ENCODE measurements around the gene DGKD. TPM values are rescaled to one million over a fixed set of nuclear protein-coding genes. Genes with fewer than 3 reads are reported as not detected.

The DGKD gene
- total RNA-seq, 3 donors from 2014 or later = 17.1 to 41.3 (median 37.3) TPM

- no peaks in the 10 kb centered on the region for H3K36me3 ChIP-seq
- H3K27me3 ChIP-seq = no peaks in the 10 kb centered on the region
- H3K27ac ChIP-seq = peak overlapping the region in 1 of 2 donors; percentile 25
- no peak overlapping the region for H3K4me3 ChIP-seq
- no peaks in the 10 kb centered on the region for H3K9me3 ChIP-seq
- H3K4me1 ChIP-seq = peaks cover 5 to 9% of the 10 kb centered on the region in 2 donors
- DNase-seq (ENCODE audit: low spot score in 2 of 2) = peak in 1 of 2 donors; percentile 55
- intact Hi-C loops (cut with DNase I; ENCODE audit: low total_unique reads) = no loop called here
- TF ChIP-seq POLR2A (IDR thresholded peaks at IDR 0.05) (no peak), POLR2AphosphoS5 (IDR thresholded peaks at IDR 0.05) (no peak), CTCF (IDR thresholded peaks at IDR 0.05) (no peak)
Measured at GRCh38 chr2:233384811-233385488, 30.7 kb downstream of the DGKD start.

- Histone ChIP-seq H3K36me3 (no peaks in the 10 kb centered on the region), H3K9me3 (no peaks in the 10 kb centered on the region), H3K27ac (peak overlapping the region in 1 of 2 donors; percentile 25), H3K4me3 (no peak overlapping the region), H3K4me1 (peaks cover 5 to 9% of the 10 kb centered on the region in 2 donors), H3K27me3 (no peaks in the 10 kb centered on the region)
- intact Hi-C loops (cut with DNase I; ENCODE audit: low total_unique reads) = no loop called here
- no peak for TF ChIP-seq POLR2A (IDR thresholded peaks at IDR 0.05)
- TF ChIP-seq POLR2AphosphoS5 (IDR thresholded peaks at IDR 0.05) = no peak
- no peak for TF ChIP-seq CTCF (IDR thresholded peaks at IDR 0.05)
- no peak for DNase-seq (ENCODE audit: low spot score in 2 of 2)
Measured at GRCh38 chr2:233385489-233386044, 31.3 kb downstream of the DGKD start.

DNA sequence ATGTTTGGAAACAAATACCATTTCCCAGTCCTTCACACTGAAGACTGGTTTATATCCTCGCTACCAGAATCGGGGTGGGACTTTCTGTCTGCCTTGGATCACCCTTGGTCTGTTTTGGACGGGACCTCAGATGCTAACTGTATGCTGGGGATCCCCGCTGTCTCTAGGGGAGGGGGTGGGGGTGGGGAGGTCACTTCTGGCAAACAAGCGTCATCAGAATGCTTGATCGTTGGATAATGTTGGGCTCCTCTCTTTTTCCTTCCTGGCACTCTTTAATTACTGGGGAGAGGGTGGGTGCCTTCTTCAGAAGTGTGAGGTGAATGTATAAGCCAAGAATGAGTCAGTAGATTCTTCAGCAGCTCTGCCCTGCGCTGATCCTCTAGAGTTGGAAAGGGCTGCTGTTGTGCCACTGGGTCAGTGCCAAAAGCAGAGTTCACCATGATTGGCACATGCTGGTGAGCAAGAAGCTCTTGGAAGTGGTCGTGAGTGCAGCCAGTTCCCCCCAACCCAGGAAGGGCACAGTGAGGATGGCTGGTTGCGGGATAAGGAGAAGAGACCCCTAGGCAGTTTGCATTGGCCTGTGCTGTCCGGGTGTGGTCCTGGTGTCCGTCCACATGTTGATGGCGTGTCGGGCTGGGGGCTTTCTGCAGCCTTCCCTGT lies 32.2 kb downstream of the DGKD start:
- H3K4me3 ChIP-seq = no peak overlapping the region
- no peak for TF ChIP-seq POLR2A (IDR thresholded peaks at IDR 0.05)
- TF ChIP-seq CTCF (IDR thresholded peaks at IDR 0.05) = no peak
- TF ChIP-seq POLR2AphosphoS5 (IDR thresholded peaks at IDR 0.05) = no peak

DNA sequence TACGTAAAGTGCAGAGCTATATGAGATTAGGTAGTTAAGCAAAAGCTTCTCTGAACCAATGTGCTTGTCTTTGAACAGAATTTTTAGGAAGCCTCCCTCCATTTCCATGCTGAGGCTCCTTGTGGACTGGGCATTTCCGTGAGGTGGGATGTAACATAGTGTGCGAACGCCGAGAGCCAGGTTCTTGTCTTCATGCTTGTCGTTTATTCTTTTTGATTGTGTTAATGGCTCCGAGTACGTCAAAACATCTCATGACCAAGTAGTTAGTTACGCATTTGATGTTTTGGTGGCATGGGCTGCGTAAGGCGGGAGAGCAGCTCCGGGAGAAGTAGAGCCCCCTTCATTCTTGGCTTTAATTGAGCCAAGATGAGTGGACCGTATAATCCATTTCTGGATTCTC lies 32.9 kb downstream of the DGKD start:
- peak overlapping the region in 2 of 3 donors; percentile 24 to 56 for H3K4me3 ChIP-seq
- DNase-seq (ENCODE audit: low spot score in 2 of 2) = no peak
- intact Hi-C loops (cut with DNase I; ENCODE audit: low total_unique reads) = no loop called here
- no peaks in the 10 kb centered on the region for H3K9me3 ChIP-seq
- no peaks in the 10 kb centered on the region for H3K36me3 ChIP-seq
- peaks cover 5 to 9% of the 10 kb centered on the region in 2 donors for H3K4me1 ChIP-seq
- peak overlapping the region; percentile 70 to 83 for H3K27ac ChIP-seq
- no peaks in the 10 kb centered on the region for H3K27me3 ChIP-seq
- TF ChIP-seq POLR2AphosphoS5 (IDR thresholded peaks at IDR 0.05) = no peak
- TF ChIP-seq POLR2A (IDR thresholded peaks at IDR 0.05) = no peak
- no peak for TF ChIP-seq CTCF (IDR thresholded peaks at IDR 0.05)

More for the DNA sequence above, 32.2 kb downstream of the DGKD start:
- Histone ChIP-seq H3K9me3 (no peaks in the 10 kb centered on the region), H3K27me3 (no peaks in the 10 kb centered on the region), H3K36me3 (no peaks in the 10 kb centered on the region), H3K4me1 (peaks cover 5 to 9% of the 10 kb centered on the region in 2 donors), H3K27ac (peak overlapping the region; percentile 70 to 83)
- intact Hi-C loops (cut with DNase I; ENCODE audit: low total_unique reads) = no loop called here
- DNase-seq (ENCODE audit: low spot score in 2 of 2) = no peak
